ENCODE results near the gene TEDC1.

TEDC1 gene

GRCh38 chr14:105486163-105486973 lies 4.7 kb upstream of the TEDC1 start, which contains the start of gene CRIP1:
Gene CRIP1, plus strand, starts transcription at chr14:105486886. Its CDS starts 374 bp downstream, at chr14:105487260.
- peak; percentile 40 for DNase-seq

GRCh38 chr14:105486974-105487448 lies 4.0 kb upstream of the TEDC1 start:
- peak; percentile 52 for DNase-seq

- DNase-seq, result peak; percentile 60
Measured at GRCh38 chr14:105487449-105487985, 3.5 kb upstream of the TEDC1 start.

- no peak for DNase-seq
Measured at GRCh38 chr14:105487986-105488777, 2.9 kb upstream of the TEDC1 start.

GRCh38 chr14:105488781-105489541 lies 2.1 kb upstream of the TEDC1 start:
- DNase-seq, result no peak

- DNase-seq, result peak; percentile 91
Measured at GRCh38 chr14:105489542-105490266, 1.3 kb upstream of the TEDC1 start.

GRCh38 chr14:105490267-105490571 lies 827 bp upstream of the TEDC1 start:
- DNase-seq, result no peak

GRCh38 chr14:105491366-105491973 lies 424 bp downstream of the TEDC1 start:
- DNase-seq, result peak; percentile 76

GRCh38 chr14:105492031-105492970 lies 1.3 kb downstream of the TEDC1 start:
- DNase-seq, result no peak

- DNase-seq, result no peak
Measured at GRCh38 chr14:105492971-105493871, 2.2 kb downstream of the TEDC1 start.

- no peak for DNase-seq
Measured at GRCh38 chr14:105493921-105494605, 3.0 kb downstream of the TEDC1 start.

- no peak for DNase-seq
Measured at GRCh38 chr14:105494606-105494929, 3.5 kb downstream of the TEDC1 start.

GRCh38 chr14:105495101-105495989 lies 4.3 kb downstream of the TEDC1 start:
- DNase-seq, result no peak

GRCh38 chr14:105495990-105496830 lies 5.2 kb downstream of the TEDC1 start:
- no peak for DNase-seq

GRCh38 chr14:105496831-105497591 lies 6.0 kb downstream of the TEDC1 start:
- DNase-seq, result no peak
